NCI-H128 (cell line): ENCODE measurements around the gene KCTD5.
A peak's percentile ranks its signal among the peaks of the same experiment; 100 is the strongest.

Experiments
- DNase-seq: peaks from one replicate; lab custom pipeline; 2025; ENCODE audit not compliant: unreplicated experiment; lab: John Stamatoyannopoulos, UW

Gene KCTD5

DNA sequence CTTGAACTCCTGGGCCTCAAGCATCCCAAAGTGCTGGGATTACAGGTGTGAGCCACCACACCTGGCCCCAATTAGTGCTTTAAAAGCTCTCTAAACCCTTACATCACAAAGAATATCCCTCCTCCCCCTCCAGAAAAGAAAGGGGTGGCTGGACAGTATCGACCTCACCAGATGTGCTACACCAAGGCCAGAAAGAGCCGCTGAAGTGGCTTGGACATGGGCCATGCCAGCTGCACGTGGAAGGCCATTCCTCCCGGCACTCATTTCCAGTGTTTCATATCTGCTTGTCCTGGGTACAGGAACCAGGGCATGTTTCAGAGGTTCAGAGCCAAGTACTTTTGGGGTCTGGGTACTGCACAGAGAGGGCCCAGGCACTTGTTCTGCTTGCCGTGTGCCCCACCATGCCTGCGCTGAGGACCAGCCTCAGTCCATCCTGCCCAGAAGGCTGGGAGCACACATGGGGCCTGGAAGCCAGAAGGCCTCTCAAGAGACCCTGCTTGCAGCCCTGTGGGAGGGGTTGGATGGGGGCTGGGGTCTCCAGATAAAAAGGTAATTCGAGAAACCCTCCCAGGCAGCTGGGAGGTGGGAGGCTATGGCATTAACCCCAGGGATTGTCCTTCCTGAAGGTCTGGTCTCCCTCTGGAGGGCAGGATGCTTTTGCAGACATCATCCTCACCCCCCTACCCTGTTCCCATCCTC is 66.6 kb downstream of the KCTD5 start:
- no peak for DNase-seq

DNA sequence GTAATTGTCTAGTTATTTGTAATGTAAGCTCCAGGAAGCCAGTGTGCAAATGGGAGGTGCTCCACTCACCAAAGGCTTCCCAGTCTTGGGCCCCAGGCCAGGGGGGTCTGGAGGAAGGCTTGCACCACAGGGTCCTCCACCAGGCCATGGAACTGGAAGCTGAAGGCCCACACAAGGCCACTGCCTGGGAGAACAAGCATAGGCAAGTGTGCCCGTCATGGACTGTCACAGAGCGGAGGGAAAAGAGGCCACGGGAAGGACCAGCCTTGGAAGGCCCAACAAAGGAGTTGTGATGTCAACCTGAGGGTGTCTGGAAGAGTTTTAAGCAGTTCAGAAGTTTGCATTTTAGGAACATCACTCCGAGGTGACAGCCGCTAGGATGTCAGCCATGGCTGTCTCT is 67.2 kb downstream of the KCTD5 start:
- DNase-seq, result no peak

DNA sequence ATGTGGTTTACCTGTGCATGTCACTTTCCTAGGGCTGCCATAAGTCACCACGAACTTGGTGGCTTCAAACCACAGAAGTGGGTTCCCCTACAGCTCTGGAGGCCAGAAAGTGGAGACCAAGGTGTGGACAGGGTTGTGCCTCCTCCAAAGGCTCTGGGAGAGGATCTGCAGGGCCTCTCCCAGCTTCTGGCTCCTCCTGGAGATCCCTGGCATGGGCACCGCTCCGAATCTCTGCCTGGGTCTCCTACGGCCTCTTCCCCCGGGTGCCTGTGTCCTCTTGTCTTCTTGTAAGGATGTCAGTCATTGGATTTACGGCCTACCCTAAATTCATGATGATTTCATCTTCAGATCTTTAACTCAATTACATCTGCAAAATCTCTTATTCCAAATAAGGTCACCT is 67.6 kb downstream of the KCTD5 start:
- no peak for DNase-seq

- no peak for DNase-seq
Observed at GRCh38 chr16:2751577-2752034, 69.3 kb downstream of the KCTD5 start.

- peak; percentile 89 for DNase-seq
Observed at GRCh38 chr16:2752035-2752849, 69.9 kb downstream of the KCTD5 start, which contains the start of gene SRRM2. SRRM2 (plus strand) TSS chr16:2752638; CDS start chr16:2756365, 3,727 bp downstream.

DNA sequence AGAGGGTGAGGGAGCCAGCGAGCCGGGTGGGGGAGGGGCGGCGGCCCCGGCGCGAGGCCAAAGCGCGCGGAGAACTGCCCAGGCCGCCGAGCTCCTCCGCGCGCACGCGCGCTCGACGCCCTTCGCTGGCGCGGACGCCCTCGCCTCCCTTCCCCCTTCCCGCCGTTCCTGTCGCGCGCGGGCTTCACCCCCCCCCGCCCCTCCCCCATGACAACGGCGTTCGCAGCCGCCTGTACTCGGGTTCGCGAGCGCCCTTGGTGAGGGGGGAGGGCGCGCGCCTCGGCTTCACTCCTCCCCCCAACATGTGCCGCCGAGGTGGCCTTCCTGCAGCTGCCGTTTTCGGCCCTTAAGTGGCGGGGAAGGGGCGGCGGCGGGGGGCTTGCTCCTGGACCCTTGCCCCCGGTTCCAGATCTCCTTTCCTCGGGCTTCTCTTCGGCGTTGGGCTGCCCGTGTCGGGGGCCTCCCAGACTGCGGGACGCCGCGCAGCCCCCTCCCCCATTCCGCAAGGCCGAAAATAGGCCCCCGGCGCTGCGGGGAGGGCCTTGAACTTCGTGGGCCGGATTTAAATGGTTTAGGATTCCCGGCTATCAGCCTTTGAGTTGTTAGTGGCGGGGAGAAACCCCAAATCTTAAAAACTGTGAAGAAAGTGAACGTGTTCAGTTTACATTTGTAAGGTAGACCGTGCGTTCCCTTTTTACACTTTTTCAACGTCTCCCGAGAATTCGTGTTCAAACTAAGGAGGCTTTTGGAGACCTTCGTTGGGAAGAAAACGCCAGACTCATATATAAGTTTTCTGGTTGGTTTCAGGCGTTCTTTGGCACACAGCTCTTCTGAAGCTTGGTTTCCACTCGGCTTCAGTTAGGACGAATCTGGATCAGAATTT is 70.8 kb downstream of the KCTD5 start:
- DNase-seq, result peak; percentile 11

- DNase-seq, result no peak
Observed at GRCh38 chr16:2753733-2754020, 71.4 kb downstream of the KCTD5 start.

DNA sequence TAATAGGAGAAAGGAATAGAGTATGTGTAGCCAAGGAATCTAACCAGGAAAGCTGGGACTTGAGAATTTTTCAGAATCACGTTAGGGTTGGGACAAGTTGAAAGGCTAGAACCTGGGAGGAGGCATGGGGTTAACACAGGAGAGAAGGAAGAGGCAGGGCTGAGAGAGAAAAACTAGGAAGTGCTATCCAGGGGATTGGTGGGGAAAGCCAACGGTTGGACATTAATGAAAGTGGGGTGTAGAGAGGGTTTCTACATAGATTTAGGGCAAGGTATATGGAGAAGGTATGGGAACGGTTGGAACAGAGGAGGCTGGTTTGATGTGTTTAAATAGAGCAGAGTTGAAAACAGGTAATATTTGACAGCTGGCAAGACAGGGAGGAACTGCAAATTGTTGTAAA is 72.8 kb downstream of the KCTD5 start:
- no peak for DNase-seq

DNA sequence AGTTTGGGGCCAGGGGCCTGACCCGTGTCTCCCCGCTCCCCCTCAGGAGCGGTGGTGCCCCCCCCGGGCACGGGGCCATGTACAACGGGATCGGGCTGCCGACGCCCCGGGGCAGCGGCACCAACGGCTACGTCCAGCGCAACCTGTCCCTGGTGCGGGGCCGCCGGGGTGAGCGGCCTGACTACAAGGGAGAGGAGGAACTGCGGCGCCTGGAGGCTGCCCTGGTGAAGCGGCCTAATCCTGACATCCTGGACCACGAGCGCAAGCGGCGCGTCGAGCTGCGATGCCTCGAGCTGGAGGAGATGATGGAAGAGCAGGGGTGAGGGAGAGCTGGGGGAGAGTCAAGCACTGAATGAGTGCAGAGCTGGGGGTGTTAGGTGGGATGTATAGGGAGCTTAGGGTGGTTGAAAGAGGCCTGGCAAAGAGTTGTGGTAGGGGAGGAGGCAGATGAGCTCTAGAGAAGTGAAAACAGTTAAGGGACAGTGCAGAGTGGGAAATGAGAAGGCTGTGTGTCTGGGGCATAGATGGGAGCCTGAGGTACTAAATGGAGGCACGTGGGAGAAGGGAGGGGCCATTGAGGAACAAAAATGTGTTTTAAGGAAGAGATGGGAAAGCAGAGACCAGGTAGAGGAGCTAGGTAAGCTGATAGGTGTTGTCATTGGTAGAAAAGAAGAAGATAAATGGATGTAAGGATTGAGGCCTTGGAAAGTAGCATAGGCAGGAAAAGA is 74.1 kb downstream of the KCTD5 start:
- no peak for DNase-seq

DNA sequence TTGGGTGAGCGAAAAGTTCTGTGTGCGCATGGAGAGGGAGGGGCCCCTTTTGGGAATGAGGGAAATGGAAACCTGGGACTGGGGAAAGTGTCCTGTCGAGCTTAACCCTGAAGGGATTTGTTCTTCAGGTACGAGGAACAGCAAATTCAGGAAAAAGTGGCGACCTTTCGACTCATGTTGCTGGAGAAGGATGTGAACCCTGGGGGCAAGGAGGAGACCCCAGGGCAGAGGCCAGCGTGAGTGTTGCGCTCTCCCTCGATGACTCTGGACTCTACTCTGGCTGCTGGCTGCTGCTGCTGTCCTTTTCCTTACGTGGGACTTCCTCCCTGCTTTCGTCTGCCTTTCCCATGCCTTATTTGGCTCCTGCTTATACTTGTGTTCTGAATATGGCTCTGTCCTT is 75.0 kb downstream of the KCTD5 start:
- DNase-seq, result no peak
